NK-92 (cell line): Measurements from ENCODE around the gene RASAL1.

ENCODE experiments used
- DNase-seq: peaks from one replicate; lab custom pipeline; 2025; ENCODE audit not compliant: unreplicated experiment; lab: John Stamatoyannopoulos, UW

RASAL1 gene, protein sequence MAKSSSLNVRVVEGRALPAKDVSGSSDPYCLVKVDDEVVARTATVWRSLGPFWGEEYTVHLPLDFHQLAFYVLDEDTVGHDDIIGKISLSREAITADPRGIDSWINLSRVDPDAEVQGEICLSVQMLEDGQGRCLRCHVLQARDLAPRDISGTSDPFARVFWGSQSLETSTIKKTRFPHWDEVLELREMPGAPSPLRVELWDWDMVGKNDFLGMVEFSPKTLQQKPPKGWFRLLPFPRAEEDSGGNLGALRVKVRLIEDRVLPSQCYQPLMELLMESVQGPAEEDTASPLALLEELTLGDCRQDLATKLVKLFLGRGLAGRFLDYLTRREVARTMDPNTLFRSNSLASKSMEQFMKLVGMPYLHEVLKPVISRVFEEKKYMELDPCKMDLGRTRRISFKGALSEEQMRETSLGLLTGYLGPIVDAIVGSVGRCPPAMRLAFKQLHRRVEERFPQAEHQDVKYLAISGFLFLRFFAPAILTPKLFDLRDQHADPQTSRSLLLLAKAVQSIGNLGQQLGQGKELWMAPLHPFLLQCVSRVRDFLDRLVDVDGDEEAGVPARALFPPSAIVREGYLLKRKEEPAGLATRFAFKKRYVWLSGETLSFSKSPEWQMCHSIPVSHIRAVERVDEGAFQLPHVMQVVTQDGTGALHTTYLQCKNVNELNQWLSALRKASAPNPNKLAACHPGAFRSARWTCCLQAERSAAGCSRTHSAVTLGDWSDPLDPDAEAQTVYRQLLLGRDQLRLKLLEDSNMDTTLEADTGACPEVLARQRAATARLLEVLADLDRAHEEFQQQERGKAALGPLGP

GRCh38 chr12:113135178-113136127 lies at the start of gene RASAL1:
RASAL1 (minus strand) TSS chr12:113135761; CDS start chr12:113135462, 299 bp downstream.
- DNase-seq = no peak

GRCh38 chr12:113184900-113185179 lies 49.3 kb upstream of the RASAL1 start:
- peak; percentile 36 for DNase-seq

DNA sequence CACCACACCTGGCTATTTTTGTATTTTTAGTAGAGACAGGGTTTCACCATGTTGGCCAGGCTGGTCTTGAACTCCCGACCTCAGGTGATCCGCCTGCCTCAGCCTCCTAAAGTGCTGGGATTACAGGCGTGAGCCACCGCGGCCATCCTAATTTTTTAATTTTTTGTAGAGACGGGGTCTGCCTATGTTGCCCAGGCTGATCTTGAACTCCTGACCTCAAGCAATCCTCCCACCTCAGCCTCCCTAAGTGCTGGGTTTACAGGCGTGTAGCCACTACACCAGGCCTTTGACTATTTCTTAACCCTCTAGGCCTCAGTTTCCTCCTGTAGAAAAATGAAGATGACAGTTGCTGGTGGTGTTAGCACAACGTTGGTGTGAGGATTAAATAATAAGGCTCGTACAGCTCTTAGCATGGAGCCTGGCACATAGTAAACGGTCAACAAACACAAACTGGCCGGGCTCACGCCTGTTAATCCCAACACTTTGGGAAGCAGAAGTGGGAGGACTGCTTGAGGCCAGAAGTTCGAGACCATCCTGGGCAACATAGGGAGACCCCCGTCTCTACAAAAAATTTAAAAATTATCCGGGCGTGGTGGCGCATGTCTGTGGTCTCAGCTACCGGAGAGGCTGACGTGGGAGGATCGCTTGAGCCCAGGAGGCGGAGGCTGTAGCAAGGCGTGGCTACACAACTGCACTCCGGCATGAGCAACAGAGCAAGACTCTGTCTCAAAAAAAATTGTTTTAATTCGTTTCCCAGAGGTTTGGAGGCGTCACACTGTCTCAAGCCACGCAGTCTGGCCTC lies 48.7 kb upstream of the RASAL1 start:
- no peak for DNase-seq

GRCh38 chr12:113183030-113183589 lies 47.5 kb upstream of the RASAL1 start:
- no peak for DNase-seq

GRCh38 chr12:113181975-113182374 lies 46.4 kb upstream of the RASAL1 start:
- no peak for DNase-seq

GRCh38 chr12:113180333-113180732 lies 44.8 kb upstream of the RASAL1 start:
- DNase-seq = no peak

DNA sequence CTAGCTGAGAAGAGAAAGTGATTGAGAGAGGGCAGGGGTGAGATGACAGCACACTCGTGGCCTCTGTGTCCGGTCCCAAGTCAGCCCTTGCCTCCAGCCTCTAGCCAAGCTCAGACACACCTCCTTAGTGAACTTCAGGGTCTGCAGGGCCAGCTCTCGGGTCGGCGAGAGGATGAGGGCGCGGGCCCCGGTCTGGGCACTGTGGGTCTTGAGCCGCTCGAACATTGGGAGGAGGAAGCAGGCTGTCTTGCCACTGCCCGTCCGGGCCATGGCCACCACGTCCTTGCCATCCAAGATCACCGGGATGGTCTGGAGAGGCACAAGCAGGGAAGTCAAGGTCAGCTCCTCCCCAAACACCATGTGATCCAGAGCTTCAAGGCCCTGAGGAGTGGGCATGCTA lies 43.5 kb upstream of the RASAL1 start:
- no peak for DNase-seq

DNA sequence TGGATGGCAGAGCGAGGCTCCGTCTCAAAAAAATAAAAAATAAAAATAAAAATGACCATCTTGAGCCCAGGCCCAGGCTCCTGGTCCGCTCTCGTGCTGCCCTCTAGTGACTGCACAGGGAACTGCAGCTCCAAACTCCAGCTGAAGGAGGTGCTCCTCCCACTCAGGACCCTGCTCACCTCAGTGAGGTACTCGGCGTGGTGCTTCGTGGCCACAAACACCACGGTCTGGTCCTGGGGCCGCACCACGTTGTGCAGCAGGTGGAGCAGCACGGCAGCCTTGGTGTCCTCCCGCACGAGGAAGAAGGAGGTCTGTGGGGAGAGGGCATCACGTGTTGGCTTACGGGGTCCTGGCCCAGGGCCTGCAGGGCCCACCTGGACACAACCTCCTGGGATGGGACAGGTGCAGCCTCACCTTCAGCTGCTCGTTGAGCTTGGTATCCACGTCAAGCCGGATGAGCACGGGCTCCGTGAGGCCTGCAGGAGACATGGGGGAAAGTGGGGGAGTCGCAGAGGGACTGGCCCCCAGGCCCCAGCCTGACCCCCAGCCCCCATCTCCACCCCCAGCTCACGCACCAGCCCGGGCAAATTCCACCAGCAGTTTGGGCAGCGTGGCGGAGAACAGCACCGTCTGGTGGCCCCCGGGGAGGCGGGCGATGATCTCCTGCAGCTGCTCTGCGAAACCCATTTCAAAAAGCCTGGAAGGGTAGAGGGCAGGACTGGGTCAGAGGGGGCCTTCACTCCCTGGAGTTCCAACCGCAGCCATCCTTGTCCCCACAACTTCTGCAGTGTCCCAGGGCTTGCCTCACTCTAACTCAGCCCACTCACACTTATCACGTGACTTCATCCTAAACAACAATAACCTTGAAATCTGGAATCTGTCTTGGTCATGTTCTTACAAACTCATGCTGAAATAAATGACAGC lies 39.2 kb upstream of the RASAL1 start:
- DNase-seq = no peak

DNA sequence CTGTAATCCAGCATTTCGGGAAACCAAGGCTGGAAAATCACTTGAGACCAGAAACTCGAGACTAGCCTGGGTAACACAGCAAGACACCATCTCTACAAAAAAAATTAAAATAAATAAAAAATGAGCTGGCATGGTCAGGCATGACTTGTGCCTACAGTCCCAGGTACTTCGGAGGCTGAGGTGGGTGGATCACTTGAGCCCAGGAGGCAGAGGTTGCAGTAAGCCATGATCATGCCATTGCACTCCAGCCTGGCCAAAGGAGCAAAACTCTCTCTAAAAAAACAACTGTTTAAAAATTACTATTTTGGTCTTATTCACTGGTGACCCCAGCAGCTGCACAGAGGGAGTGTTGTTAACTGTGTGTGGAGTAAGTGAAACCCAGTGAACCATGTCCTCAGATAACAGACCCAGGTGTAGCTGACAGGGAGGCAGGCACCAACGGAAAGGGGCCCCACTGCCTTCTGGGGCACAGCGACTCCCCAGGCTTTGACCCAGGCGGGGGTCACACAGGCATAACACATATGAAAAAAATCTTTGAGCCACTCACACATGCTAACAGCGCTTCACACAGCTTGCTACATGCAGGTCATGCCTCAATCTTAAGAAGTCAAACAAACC lies 37.6 kb upstream of the RASAL1 start:
- no peak for DNase-seq

- no peak for DNase-seq
Observed at GRCh38 chr12:113172185-113172584, 36.6 kb upstream of the RASAL1 start.

DNA sequence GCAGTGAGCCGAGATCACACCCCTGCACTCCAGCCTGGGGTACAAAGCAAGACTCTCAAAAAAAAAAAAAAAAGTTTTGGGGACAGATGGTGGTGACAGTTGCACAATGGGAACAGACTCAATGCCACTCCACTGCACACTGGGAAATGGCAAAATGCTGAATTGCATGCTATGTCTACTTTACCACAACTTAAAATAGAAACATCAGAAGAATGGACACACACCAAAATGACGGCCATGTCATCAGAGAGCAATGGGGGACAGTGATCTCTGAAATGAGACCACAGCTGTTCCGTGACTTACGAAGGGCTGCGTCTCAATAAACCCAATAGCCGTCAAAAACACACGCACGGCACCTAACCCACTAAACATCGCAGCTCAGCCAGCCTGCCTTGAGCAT lies 36.0 kb upstream of the RASAL1 start:
- no peak for DNase-seq

DNA sequence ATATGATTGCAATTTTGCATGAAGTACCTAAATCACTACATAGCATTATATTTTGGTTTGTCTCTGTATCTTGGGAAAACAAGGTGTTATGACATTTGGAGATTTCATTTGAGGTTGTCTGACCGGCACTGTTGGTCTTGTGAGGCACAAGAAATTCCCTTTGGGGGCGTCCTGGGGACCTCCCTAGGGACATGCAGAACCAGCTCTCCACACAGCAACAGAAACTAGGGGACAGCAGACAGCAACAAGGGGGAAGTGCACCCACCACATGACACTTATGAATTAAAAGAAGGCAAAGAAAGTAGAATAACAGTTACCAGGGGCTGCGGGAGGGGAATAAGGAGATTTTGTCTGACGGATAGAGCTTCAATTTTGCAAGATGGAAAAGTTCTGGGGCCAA lies 35.4 kb upstream of the RASAL1 start:
- DNase-seq = no peak

- no peak for DNase-seq
Observed at GRCh38 chr12:113170457-113170856, 34.9 kb upstream of the RASAL1 start.

DNA sequence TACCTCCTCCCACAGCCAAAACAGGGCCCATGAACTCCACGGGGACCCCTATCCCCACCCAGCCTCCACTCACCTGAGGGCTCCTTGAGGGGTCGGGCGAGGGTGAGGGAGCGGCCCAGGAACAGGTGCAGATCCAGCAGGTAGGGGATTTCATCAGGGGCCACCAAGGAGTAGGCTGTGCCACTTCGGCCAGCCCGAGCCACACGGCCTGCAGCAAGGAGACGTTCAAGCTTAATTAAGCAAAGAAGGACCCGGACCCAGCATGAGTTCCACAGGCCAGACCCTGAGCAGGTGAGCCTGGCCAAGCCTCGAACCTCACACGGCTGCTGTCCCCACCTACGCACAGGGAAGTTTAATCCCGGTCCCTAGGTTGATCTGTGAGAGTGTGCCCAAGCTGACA lies 34.1 kb upstream of the RASAL1 start:
- no peak for DNase-seq

GRCh38 chr12:113167868-113168267 lies 32.3 kb upstream of the RASAL1 start:
- no peak for DNase-seq

- no peak for DNase-seq
Observed at GRCh38 chr12:113165521-113166450, 30.2 kb upstream of the RASAL1 start.

- no peak for DNase-seq
Observed at GRCh38 chr12:113164014-113164413, 28.5 kb upstream of the RASAL1 start.

DNA sequence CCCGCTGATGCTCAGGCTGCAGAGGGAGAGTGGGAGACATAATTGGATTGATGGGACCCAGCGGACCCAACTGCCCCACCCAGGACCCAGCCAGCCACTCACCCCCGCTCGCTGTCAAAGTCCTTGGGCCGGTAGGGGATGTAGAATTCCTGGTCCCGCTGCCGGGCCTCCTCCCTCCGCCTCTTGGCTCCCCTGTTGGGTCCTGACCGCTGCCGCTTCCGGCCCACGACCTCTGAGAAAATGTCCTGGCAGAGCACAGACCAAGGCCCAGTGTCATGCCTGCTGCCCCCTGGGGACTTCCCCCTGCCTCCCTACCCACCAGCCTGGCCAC lies 27.4 kb upstream of the RASAL1 start:
- DNase-seq = no peak
